Spinal cord (tissue), 10 donors: ENCODE measurements around the gene HIPK2. TPM values are rescaled to one million over a fixed set of nuclear protein-coding genes. Genes with fewer than 3 reads are reported as not detected.

ENCODE experiments used
- DNase-seq, 6 donors: peaks; one replicate each; pipeline versions ENCODE4 v3.0.0 to v3.0.0-alpha.2; 2013 to 2015; ENCODE audit warnings: low spot score in 6 of 6, low read depth in 4 of 6
- H3K27ac ChIP-seq: one replicate; pipeline ENCODE4 v1.5.1; 2013; ENCODE audit warnings: low read depth, low read length, control low read depth
- H3K27me3 ChIP-seq: one replicate; pipeline ENCODE4 v1.6.1; 2013; ENCODE audit warnings: low read length; ENCODE audit not compliant: control insufficient read depth, insufficient read depth
- H3K36me3 ChIP-seq: one replicate; pipeline ENCODE4 v1.6.1; 2013; ENCODE audit warnings: low read length; ENCODE audit not compliant: control insufficient read depth, insufficient read depth
- H3K4me1 ChIP-seq: one replicate; pipeline ENCODE4 v1.6.1; 2013; ENCODE audit warnings: low read length; ENCODE audit not compliant: control insufficient read depth, insufficient read depth
- H3K4me3 ChIP-seq: one replicate; pipeline ENCODE4 v1.5.1; 2013; ENCODE audit warnings: low read depth, low read length, control low read depth
- H3K9me3 ChIP-seq: one replicate; pipeline ENCODE4 v1.6.1; 2013; ENCODE audit warnings: low read length; ENCODE audit not compliant: control insufficient read depth, insufficient read depth
- WGBS: methylation state at CpG from one replicate; pipeline ENCODE4 v1.1.5; 2013; ENCODE audit warnings: missing lambda C conversion rate; ENCODE audit not compliant: insufficient coverage; 5-methylcytosine and 5-hydroxymethylcytosine counted together
- polyA plus RNA-seq, 2 donors: library from polyadenylated mRNA; unstranded; fragments of 120-200 nt; gene quantifications; one replicate each; pipeline ENCODE4 v1.2.1, GENCODE V29; 2013; ENCODE audit not compliant: insufficient read length in 2 of 2
- total RNA-seq, 2 donors: library from RNA; depleted of rRNA in 1 of 2; stranded (reverse); fragments of 120-200 nt in 1 of 2; fragments of >200 nt in 1 of 2; gene quantifications; one replicate each; pipeline versions ENCODE4 v1.2.3 to v1.2.4, GENCODE V29; 2013 to 2014
- donor health status: healthy.

Gene HIPK2
- total and polyA plus RNA-seq, 4 donors, result 52.6 to 142 (median 68.6) TPM

DNA sequence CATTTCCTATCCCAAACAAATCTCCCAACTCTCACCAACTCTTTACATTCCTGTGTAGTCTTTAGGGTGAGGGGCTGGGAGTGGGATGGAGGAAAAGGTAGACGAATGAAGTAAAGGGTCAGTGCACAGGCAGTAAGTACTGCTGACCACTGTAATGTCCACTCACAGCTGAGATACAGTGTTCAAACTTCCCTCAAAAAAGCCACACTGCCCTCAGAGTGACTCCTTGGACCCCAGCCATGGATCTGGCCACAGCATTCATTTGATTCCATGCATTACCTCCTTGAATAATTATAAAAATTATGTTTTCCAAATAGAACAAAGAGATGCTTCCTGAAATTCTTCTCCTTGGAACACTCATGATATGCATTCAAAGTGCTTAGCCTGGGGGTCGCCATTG is 19.8 kb upstream of the HIPK2 start:
- no CpG with 5 or more reads among the region's 2 CpGs for WGBS
- DNase-seq, result no peak
- Histone ChIP-seq H3K4me3 (no peak overlapping the region), H3K9me3 (no peaks in the 10 kb centered on the region), H3K27me3 (no peaks in the 10 kb centered on the region), H3K4me1 (no peaks in the 10 kb centered on the region), H3K36me3 (no peaks in the 10 kb centered on the region), H3K27ac (no peak overlapping the region)

DNA sequence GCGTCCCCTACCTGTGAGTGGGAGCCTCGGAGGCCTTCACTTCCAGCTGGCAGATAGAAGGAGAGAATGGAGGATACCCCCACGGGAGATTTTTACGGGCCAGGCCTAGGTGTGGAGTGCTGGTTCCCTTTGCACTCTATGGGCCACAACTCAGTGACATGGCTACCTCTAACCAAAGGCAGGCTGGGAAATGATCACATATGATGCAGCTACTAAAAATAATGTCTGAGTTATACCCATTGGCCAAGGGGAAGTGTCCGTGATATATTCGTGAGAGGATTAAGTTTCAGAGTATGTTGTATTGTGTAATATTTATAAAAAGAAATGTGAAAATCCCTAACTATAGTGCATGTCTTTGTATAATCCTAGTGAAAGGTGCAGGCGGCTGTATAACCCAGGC is 13.5 kb upstream of the HIPK2 start:
- no peaks in the 10 kb centered on the region for H3K4me1 ChIP-seq
- 100% methylated on average over 1 of the region's 7 CpGs for WGBS
- H3K9me3 ChIP-seq, result no peaks in the 10 kb centered on the region
- DNase-seq, result no peak
- no peak overlapping the region for H3K4me3 ChIP-seq
- H3K27ac ChIP-seq, result no peak overlapping the region
- peaks cover 3% of the 10 kb centered on the region for H3K36me3 ChIP-seq
- H3K27me3 ChIP-seq, result no peaks in the 10 kb centered on the region

DNA sequence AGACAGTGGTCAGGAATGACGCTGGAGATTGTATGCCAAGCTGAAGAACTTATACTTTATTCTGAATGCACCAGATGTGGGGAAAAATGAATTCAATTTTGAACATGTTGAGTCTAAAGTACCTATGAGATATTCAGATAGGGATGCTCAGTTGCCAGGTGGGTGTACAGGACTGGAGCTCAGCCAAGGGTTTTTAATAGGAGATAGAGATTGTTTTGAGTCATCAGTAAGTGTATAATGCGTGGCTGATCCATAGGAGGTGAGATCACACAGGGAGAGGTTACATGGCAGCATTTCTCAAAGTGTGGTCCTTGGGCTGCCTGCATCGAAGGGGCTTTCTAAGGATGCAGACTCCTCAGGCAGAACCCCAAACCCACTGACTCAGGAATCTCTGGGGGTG is 6.8 kb upstream of the HIPK2 start:
- H3K9me3 ChIP-seq, result no peaks in the 10 kb centered on the region
- H3K27ac ChIP-seq, result no peak overlapping the region
- 89% methylated on average over 3 of the region's 3 CpGs for WGBS
- peaks cover 3% of the 10 kb centered on the region for H3K36me3 ChIP-seq
- no peaks in the 10 kb centered on the region for H3K27me3 ChIP-seq
- no peak for DNase-seq
- no peaks in the 10 kb centered on the region for H3K4me1 ChIP-seq
- no peak overlapping the region for H3K4me3 ChIP-seq

DNA sequence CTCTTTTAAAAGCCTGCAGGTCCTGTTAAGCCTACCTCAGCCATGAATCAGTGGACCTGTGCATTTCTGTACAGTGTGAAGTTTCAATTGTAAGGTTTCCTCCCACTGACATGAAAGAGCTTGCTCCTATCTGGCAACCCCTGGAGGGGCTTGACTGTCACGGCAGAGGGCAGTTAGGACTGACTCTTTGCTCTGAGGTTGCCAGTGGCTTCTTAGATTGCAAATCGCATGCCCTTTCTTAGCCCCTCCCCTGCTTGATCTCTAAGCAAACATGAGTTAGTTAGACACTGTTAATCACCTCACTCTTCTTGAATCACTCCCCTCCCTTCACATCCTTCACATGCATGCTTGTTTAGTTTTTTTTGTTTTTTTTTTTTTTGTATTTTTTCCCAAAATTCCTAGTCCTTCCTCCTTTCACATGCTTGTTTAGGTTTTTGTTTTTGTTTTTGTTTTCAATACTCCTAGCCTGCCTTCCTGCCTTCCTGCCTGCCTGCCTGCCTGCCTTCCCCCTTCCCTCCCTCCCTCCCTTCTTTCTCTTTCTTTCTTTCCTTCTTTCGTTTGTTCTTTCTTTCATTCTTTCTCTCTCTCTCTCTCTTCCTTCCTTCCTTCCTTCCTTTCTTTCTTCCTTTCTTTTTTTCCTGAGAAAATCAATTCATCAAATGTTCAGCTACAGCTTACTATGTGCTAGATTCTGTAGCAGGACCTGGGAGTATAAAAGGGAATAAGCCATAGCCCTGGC is 6.0 kb upstream of the HIPK2 start:
- H3K27me3 ChIP-seq, result no peaks in the 10 kb centered on the region
- no peaks in the 10 kb centered on the region for H3K36me3 ChIP-seq
- no peaks in the 10 kb centered on the region for H3K9me3 ChIP-seq
- H3K4me1 ChIP-seq, result no peaks in the 10 kb centered on the region
- WGBS, result 54% methylated on average over 2 of the region's 3 CpGs
- DNase-seq, result no peak
- H3K27ac ChIP-seq, result no peak overlapping the region
- no peak overlapping the region for H3K4me3 ChIP-seq

DNA sequence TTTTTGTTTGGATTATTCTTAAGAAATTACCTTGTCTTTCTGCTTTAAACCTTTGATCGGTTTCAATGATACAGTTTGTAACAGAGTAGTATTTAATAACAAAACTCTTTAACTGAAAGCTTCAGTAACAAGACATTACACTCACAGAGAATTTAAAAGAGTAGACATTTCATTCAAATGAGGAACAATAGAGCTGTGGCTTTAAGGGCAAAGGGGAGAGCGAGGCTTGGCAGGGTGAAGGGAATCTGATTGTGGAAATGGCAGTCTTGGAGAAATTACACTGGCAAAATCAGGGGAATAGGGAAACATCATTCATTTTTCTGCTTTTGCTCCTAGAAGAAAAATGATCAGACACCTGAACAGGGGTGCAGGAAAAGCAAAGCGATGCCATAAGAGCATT is 5.1 kb upstream of the HIPK2 start:
- H3K36me3 ChIP-seq, result no peaks in the 10 kb centered on the region
- no peak for DNase-seq
- WGBS, result 67% methylated on average over 2 of the region's 3 CpGs
- peaks cover 6% of the 10 kb centered on the region for H3K4me1 ChIP-seq
- H3K9me3 ChIP-seq, result no peaks in the 10 kb centered on the region
- no peaks in the 10 kb centered on the region for H3K27me3 ChIP-seq
- no peak overlapping the region for H3K27ac ChIP-seq
- no peak overlapping the region for H3K4me3 ChIP-seq

DNA sequence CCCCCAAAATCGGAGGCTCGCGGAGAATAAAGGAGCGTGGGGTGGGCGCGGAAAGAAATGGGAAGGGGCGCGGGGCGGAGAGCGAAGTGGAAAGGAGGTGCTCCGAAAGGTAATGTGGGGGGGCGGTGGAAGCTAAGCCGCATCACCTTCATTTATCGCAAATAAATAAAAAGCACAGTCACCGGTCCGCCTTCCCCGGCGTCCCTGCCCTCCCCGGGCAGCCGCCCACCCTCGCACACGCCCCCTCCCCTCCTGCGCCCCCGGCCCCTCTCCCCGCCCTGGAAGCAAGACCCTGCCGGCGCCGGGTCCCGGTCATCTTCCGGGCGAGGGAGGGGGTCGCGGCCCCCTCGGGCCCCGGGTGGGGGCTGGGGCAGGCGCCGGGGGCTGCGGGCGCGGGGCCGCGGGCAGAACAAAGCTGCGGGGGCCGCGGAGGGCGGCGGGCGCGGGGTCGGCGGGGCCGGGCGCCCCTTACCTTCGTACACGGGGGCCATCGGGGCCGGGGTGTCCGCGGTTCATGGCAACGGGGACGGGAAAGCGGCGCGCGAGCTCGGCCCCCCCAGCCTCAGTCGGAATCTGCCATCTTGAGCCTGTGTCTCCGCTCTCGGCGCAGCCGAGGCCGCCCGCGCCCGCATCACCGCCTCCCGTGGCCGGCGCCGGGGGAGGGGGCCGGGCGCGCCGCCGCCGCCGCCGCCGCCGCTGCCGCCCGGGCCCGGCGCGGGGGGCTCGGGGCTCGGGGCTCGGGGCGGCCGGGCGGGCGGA is 486 bp downstream of the HIPK2 start:
- H3K27me3 ChIP-seq, result no peaks in the 10 kb centered on the region
- DNase-seq, result peak in 3 of 6 donors; percentile 29 to 77 (median 70)
- no peaks in the 10 kb centered on the region for H3K36me3 ChIP-seq
- WGBS, result 0% methylated on average over 79 of the region's 102 CpGs
- no peaks in the 10 kb centered on the region for H3K9me3 ChIP-seq
- H3K4me1 ChIP-seq, result peaks cover 16% of the 10 kb centered on the region
- peak overlapping the region; percentile 85 for H3K4me3 ChIP-seq
- peak overlapping the region; percentile 94 for H3K27ac ChIP-seq

DNA sequence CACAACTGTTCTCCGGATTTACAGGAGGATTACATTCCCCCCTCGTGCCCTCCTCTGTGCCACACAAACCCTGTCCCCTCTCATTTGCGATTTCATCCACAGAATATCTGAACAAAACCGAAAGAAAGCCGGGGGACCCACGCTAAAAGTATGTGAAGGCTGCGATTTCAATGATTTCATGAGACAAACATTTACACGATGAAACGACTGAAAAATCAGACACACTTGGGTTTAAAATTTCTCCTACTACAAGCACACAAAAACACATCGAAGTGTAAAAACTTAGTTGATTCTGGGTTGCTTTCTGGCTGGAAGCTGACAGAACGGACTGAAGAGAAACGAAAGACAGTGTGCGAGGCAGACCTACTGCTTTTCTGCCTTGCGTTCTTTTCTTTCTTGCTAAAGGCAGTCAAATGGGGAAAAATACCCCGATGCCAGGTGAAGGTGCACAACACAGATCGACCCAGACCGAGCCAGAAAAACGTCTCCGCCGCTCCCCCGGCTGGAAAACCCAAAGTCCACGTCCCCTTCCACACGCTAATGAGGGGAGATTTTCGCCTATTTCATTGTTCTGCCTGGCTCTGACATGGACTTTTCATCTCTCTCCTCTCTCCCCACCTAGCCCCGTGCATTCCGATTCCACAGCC is 1.2 kb downstream of the HIPK2 start:
- Histone ChIP-seq H3K36me3 (no peaks in the 10 kb centered on the region), H3K9me3 (no peaks in the 10 kb centered on the region), H3K4me3 (peak overlapping the region; percentile 85), H3K4me1 (peaks cover 19% of the 10 kb centered on the region), H3K27ac (peak overlapping the region; percentile 94), H3K27me3 (no peaks in the 10 kb centered on the region)
- peak in 3 of 6 donors; percentile 33 to 74 (median 72) for DNase-seq
- 0% methylated on average over 15 of the region's 26 CpGs for WGBS

DNA sequence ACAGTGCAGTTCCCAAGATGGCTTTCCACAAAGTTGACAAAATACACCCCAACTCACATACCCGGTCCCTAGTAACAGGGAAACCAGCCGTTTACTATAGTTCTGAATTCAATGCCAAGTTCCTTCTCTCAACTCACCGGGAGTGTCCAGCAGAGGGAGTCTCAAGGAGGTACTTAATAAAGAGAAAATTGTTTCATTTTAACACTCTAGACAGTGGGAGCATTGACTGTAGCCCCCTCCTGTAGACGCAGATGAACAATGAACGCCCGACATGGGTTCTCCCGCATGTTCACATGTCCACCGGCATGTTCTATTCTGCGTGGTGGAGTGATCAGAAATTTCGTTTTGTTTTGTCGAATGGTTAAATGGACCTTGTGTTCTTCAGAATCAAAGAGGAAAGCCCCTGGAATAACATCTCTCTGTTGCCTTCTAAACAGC is 1.9 kb downstream of the HIPK2 start:
- Histone ChIP-seq H3K4me3 (peak overlapping the region; percentile 85), H3K27me3 (no peaks in the 10 kb centered on the region), H3K36me3 (no peaks in the 10 kb centered on the region), H3K4me1 (peaks cover 19% of the 10 kb centered on the region), H3K27ac (peak overlapping the region; percentile 94), H3K9me3 (no peaks in the 10 kb centered on the region)
- WGBS, result 0% methylated on average over 5 of the region's 11 CpGs
- peak in 5 of 6 donors; percentile 73 to 94 (median 81) for DNase-seq

DNA sequence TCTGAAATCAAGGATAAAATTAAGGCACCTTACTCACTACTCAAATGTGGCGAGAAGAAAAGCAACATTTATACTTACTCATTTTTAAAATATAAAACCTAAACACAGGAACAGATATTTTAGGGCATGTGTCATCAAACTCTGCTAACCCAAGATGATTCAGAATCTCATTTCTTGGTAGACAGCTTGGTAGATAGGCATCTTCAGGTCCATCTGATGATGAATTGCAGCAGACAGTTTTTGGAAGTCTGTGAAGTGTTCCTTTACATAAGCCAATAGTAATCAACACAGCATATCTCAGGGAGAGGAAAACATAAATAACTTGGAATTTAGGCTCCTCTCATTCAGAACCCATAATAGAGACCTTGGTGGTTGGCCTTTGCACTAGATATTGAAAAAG is 3.4 kb downstream of the HIPK2 start:
- H3K4me3 ChIP-seq, result no peak overlapping the region
- H3K27me3 ChIP-seq, result no peaks in the 10 kb centered on the region
- WGBS, result no CpG with 5 or more reads among the region's 1 CpG
- no peak for DNase-seq
- H3K4me1 ChIP-seq, result peaks cover 19% of the 10 kb centered on the region
- no peaks in the 10 kb centered on the region for H3K9me3 ChIP-seq
- H3K36me3 ChIP-seq, result no peaks in the 10 kb centered on the region
- no peak overlapping the region for H3K27ac ChIP-seq
